ENCODE data around the gene TBPL1. TPM values are rescaled to one million over a fixed set of nuclear protein-coding genes. Genes with fewer than 3 reads are reported as not detected.

TBPL1 gene
- total RNA-seq, 2 donors from 2014 or later = 40.4 to 45.4 TPM

DNA sequence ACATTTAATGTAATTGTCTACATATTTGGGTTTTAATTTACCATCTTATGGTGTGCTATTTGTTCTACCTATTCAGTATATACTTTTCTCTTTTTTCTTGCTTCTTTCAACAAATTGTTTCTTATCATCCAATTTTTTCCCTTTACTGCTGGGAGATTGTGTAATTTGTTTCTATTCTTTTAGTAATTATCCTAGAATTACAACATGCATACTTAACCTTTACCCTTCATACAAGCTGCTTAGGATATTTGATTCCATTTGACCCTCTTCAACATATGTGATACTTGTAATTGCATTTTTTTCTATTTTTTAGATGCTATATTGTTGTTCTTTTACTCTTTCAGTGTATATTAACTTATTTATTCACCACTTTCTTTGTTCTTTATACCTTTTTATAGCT is 15.1 kb upstream of the TBPL1 start:
- no peaks in the 10 kb centered on the region for H3K36me3 ChIP-seq (ENCODE audit: control insufficient read depth, insufficient read depth, low read length)
- no peaks in the 10 kb centered on the region for H3K36me3 Mint-ChIP-seq (ENCODE audit: low read depth)
- no peak for DNase-seq
- no peaks in the 10 kb centered on the region for H3K27me3 ChIP-seq (ENCODE audit: control insufficient read depth, insufficient read depth, low read length, poor library complexity, severe bottlenecking)
- peaks cover 13% of the 10 kb centered on the region for H3K9me3 Mint-ChIP-seq
- H3K9me3 ChIP-seq (ENCODE audit: control insufficient read depth, low read length) = no peaks in the 10 kb centered on the region
- H3K4me1 ChIP-seq (ENCODE audit: control insufficient read depth, insufficient read depth, low read length) = no peaks in the 10 kb centered on the region
- H3K27ac ChIP-seq (ENCODE audit: low read depth, low read length) = no peak overlapping the region
- no peak overlapping the region for H3K27ac Mint-ChIP-seq
- TF ChIP-seq CTCF (conservative IDR thresholded peaks at IDR 0.05) = no peak
- H3K4me3 ChIP-seq (ENCODE audit: low read length) = no peak overlapping the region
- no peaks in the 10 kb centered on the region for H3K4me1 Mint-ChIP-seq
- no peak overlapping the region for H3K4me3 Mint-ChIP-seq
- H3K9ac ChIP-seq (ENCODE audit: extremely low read depth, low read length, poor library complexity, severe bottlenecking) = no peak overlapping the region
- H3K27me3 Mint-ChIP-seq (ENCODE audit: insufficient read depth) = no peaks in the 10 kb centered on the region

DNA sequence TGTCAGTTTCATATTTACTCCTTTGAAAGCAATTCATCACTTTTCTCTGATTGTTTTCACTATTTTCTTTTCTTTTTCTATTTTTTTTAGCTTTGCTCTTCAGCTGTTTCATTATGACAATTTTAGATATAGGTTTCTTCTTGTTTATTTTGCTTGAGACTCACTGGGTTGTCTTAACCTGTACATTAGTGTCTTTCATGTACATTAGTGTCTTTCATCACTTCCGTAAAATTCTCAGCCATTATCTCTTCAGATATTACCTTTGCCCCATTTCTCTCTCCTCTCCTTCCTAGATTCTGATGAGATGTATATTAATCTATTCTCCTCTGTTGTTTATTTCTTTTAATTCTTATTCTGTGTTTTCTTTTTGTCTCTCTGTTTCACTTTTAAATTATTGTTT is 14.5 kb upstream of the TBPL1 start:
- TF ChIP-seq CTCF (conservative IDR thresholded peaks at IDR 0.05) = no peak
- Mint-ChIP-seq H3K4me3 (no peak overlapping the region), H3K36me3 (ENCODE audit: low read depth) (no peaks in the 10 kb centered on the region), H3K9me3 (peaks cover 13% of the 10 kb centered on the region), H3K4me1 (no peaks in the 10 kb centered on the region), H3K27me3 (ENCODE audit: insufficient read depth) (no peaks in the 10 kb centered on the region), H3K27ac (no peak overlapping the region)
- Histone ChIP-seq H3K4me3 (ENCODE audit: low read length) (no peak overlapping the region), H3K36me3 (ENCODE audit: control insufficient read depth, insufficient read depth, low read length) (no peaks in the 10 kb centered on the region), H3K4me1 (ENCODE audit: control insufficient read depth, insufficient read depth, low read length) (no peaks in the 10 kb centered on the region), H3K27me3 (ENCODE audit: control insufficient read depth, insufficient read depth, low read length, poor library complexity, severe bottlenecking) (no peaks in the 10 kb centered on the region), H3K9ac (ENCODE audit: extremely low read depth, low read length, poor library complexity, severe bottlenecking) (no peak overlapping the region), H3K27ac (ENCODE audit: low read depth, low read length) (no peak overlapping the region), H3K9me3 (ENCODE audit: control insufficient read depth, low read length) (no peaks in the 10 kb centered on the region)
- WGBS, 2 experiments (ENCODE audit: insufficient coverage in 1 of 2, insufficient read length in 1 of 2) = 83% methylated on average over 1 of the region's 1 CpG; no CpG with 5 or more reads in 1 of the 2 experiments
- DNase-seq = no peak

GRCh38 chr6:133939778-133940667 is 13.0 kb upstream of the TBPL1 start:
- DNase-seq = no peak
- Mint-ChIP-seq H3K4me3 (no peak overlapping the region), H3K36me3 (ENCODE audit: low read depth) (no peaks in the 10 kb centered on the region), H3K27me3 (ENCODE audit: insufficient read depth) (no peaks in the 10 kb centered on the region), H3K27ac (no peak overlapping the region), H3K4me1 (no peaks in the 10 kb centered on the region), H3K9me3 (no peaks in the 10 kb centered on the region)
- no peaks in the 10 kb centered on the region for H3K27me3 ChIP-seq (ENCODE audit: control insufficient read depth, insufficient read depth, low read length, poor library complexity, severe bottlenecking)
- no peaks in the 10 kb centered on the region for H3K36me3 ChIP-seq (ENCODE audit: control insufficient read depth, insufficient read depth, low read length)
- no peaks in the 10 kb centered on the region for H3K4me1 ChIP-seq (ENCODE audit: control insufficient read depth, insufficient read depth, low read length)
- 90 to 100% methylated on average over 2 to 7 of the region's 8 CpGs for WGBS, 2 experiments (ENCODE audit: insufficient coverage in 1 of 2, insufficient read length in 1 of 2)
- no peak for TF ChIP-seq CTCF (conservative IDR thresholded peaks at IDR 0.05)
- H3K9me3 ChIP-seq (ENCODE audit: control insufficient read depth, low read length) = no peaks in the 10 kb centered on the region
- H3K9ac ChIP-seq (ENCODE audit: extremely low read depth, low read length, poor library complexity, severe bottlenecking) = no peak overlapping the region
- no peak overlapping the region for H3K27ac ChIP-seq (ENCODE audit: low read depth, low read length)
- no peak overlapping the region for H3K4me3 ChIP-seq (ENCODE audit: low read length)

All from endodermal cell (in vitro differentiated cells).